SJSA1 (cell line): ENCODE data around the gene POU2AF3. TPM values are rescaled to one million over a fixed set of nuclear protein-coding genes. Genes with fewer than 3 reads are reported as not detected.
"Not testable (repeated sequence)": the region's sequence is repeated elsewhere in the genome, so short reads cannot be mapped to it uniquely, and the experiment has no call there.

Source experiments
- DNase-seq, 2 experiments: peaks; one replicate each; pipeline ENCODE4 v3.0.0-alpha.2; 2015 to 2020; ENCODE audit warnings: low spot score in 2 of 2, low read depth in 1 of 2
- H3K27ac ChIP-seq: fragments of 250-450 bp; sonication (Bioruptor Pico); 2 replicates; pipeline ENCODE4 v1.5.1; 2020; ENCODE audit warnings: mild to moderate bottlenecking, moderate library complexity
- H3K27me3 ChIP-seq: fragments of 250-450 bp; sonication (Bioruptor Pico); replicated peaks from 2 replicates; pipeline ENCODE4 v1.5.1; 2020; ENCODE audit warnings: mild to moderate bottlenecking, moderate library complexity
- H3K36me3 ChIP-seq: fragments of 250-450 bp; sonication (Bioruptor Pico); 2 replicates; pipeline ENCODE4 v1.5.1; 2020; ENCODE audit warnings: mild to moderate bottlenecking
- H3K4me1 ChIP-seq: fragments of 250-450 bp; sonication (Bioruptor Pico); replicated peaks from 2 replicates; pipeline ENCODE4 v1.6.1; 2021; ENCODE audit warnings: mild to moderate bottlenecking
- H3K4me3 ChIP-seq: fragments of 250-450 bp; sonication (Bioruptor Pico); 2 replicates; pipeline ENCODE4 v1.5.1; 2020; ENCODE audit warnings: mild to moderate bottlenecking
- H3K9me3 ChIP-seq: fragments of 250-450 bp; sonication (Bioruptor Pico); replicated peaks from 2 replicates; pipeline ENCODE4 v1.5.1; 2020; ENCODE audit warnings: mild to moderate bottlenecking
- total RNA-seq: library from RNA; depleted of rRNA; stranded (reverse); fragments of >200 nt; shearing (Covaris generic); gene quantifications from 2 replicates; pipeline ENCODE4 v1.2.3, GENCODE V29; 2014

POU2AF3 gene
- total RNA-seq, 1 experiment from 2014 or later, result not detected

GRCh38 chr11:111285189-111286091, 12.9 kb upstream of the POU2AF3 start:
- DNase-seq, result no peak

GRCh38 chr11:111291764-111292163, 6.6 kb upstream of the POU2AF3 start:
- H3K27me3 ChIP-seq, result no peaks in the 10 kb centered on the region
- H3K27ac ChIP-seq, result no peak overlapping the region
- no peak overlapping the region for H3K4me3 ChIP-seq
- DNase-seq, result no peak
- H3K36me3 ChIP-seq, result no peaks in the 10 kb centered on the region
- H3K4me1 ChIP-seq, result no peaks in the 10 kb centered on the region
- H3K9me3 ChIP-seq, result no peaks in the 10 kb centered on the region

More at GRCh38 chr11:111285189-111286091, 12.9 kb upstream of the POU2AF3 start:
- H3K27ac ChIP-seq, result no peak overlapping the region
- H3K4me3 ChIP-seq, result no peak overlapping the region
- H3K4me1 ChIP-seq, result no peaks in the 10 kb centered on the region
- H3K9me3 ChIP-seq, result no peaks in the 10 kb centered on the region
- no peaks in the 10 kb centered on the region for H3K27me3 ChIP-seq
- no peaks in the 10 kb centered on the region for H3K36me3 ChIP-seq

- H3K27ac ChIP-seq, H3K36me3 ChIP-seq, H3K4me3 ChIP-seq, H3K9me3 ChIP-seq, H3K4me1 ChIP-seq, H3K27me3 ChIP-seq, DNase-seq: not testable (repeated sequence)
These were observed 5.9 kb upstream of the POU2AF3 start for GRCh38 chr11:111292408-111292807.

GRCh38 chr11:111296196-111296595, 2.1 kb upstream of the POU2AF3 start:
- H3K27ac ChIP-seq, result no peak overlapping the region
- H3K9me3 ChIP-seq, result no peaks in the 10 kb centered on the region
- H3K36me3 ChIP-seq, result no peaks in the 10 kb centered on the region
- H3K4me1 ChIP-seq, result peaks cover 6% of the 10 kb centered on the region
- H3K4me3 ChIP-seq, result no peak overlapping the region
- no peaks in the 10 kb centered on the region for H3K27me3 ChIP-seq
- no peak for DNase-seq

- Histone ChIP-seq H3K36me3 (no peaks in the 10 kb centered on the region), H3K4me3 (no peak overlapping the region), H3K9me3 (no peaks in the 10 kb centered on the region), H3K27ac (no peak overlapping the region), H3K27me3 (no peaks in the 10 kb centered on the region), H3K4me1 (peaks cover 6% of the 10 kb centered on the region)
- DNase-seq, result no peak
These were observed 650 bp upstream of the POU2AF3 start for GRCh38 chr11:111297696-111298095.

GRCh38 chr11:111299101-111300026, 1.0 kb downstream of the POU2AF3 start:
- Histone ChIP-seq H3K4me1 (peaks cover 6% of the 10 kb centered on the region), H3K36me3 (no peaks in the 10 kb centered on the region), H3K9me3 (no peaks in the 10 kb centered on the region), H3K27me3 (no peaks in the 10 kb centered on the region), H3K27ac (no peak overlapping the region), H3K4me3 (peak overlapping the region; percentile 43)
- peak; percentile 24 to 46 for DNase-seq

GRCh38 chr11:111300569-111300968, 2.2 kb downstream of the POU2AF3 start:
- no peaks in the 10 kb centered on the region for H3K9me3 ChIP-seq
- no peak overlapping the region for H3K4me3 ChIP-seq
- H3K27me3 ChIP-seq, result no peaks in the 10 kb centered on the region
- no peak for DNase-seq
- H3K4me1 ChIP-seq, result peaks cover 6% of the 10 kb centered on the region
- H3K27ac ChIP-seq, result no peak overlapping the region
- no peaks in the 10 kb centered on the region for H3K36me3 ChIP-seq

GRCh38 chr11:111301004-111301841, 2.9 kb downstream of the POU2AF3 start:
- Histone ChIP-seq H3K27me3 (no peaks in the 10 kb centered on the region), H3K9me3 (no peaks in the 10 kb centered on the region), H3K4me3 (no peak overlapping the region), H3K27ac (no peak overlapping the region), H3K4me1 (peaks cover 6% of the 10 kb centered on the region), H3K36me3 (no peaks in the 10 kb centered on the region)
- DNase-seq, result no peak

GRCh38 chr11:111301842-111302118, 3.4 kb downstream of the POU2AF3 start:
- 0 out of 2 replicates have a peak, but pooled peaks cover 1% of the 10 kb centered on the region for H3K27me3 ChIP-seq
- no peak overlapping the region for H3K4me3 ChIP-seq

GRCh38 chr11:111302298-111302697, 4.0 kb downstream of the POU2AF3 start:
- Histone ChIP-seq H3K27ac (no peak overlapping the region), H3K4me1 (peaks cover 6% of the 10 kb centered on the region), H3K36me3 (no peaks in the 10 kb centered on the region), H3K4me3 (no peak overlapping the region), H3K9me3 (no peaks in the 10 kb centered on the region), H3K27me3 (0 out of 2 replicates have a peak, but pooled peaks cover 5% of the 10 kb centered on the region)
- DNase-seq, result no peak

More at GRCh38 chr11:111301842-111302118, 3.4 kb downstream of the POU2AF3 start:
- DNase-seq, result no peak
- no peak overlapping the region for H3K27ac ChIP-seq
- no peaks in the 10 kb centered on the region for H3K36me3 ChIP-seq
- no peaks in the 10 kb centered on the region for H3K9me3 ChIP-seq
- H3K4me1 ChIP-seq, result peaks cover 6% of the 10 kb centered on the region

- peaks cover 6% of the 10 kb centered on the region for H3K4me1 ChIP-seq
- DNase-seq, result no peak
- H3K9me3 ChIP-seq, result no peaks in the 10 kb centered on the region
- H3K27me3 ChIP-seq, result 0 out of 2 replicates have a peak, but pooled peaks cover 5% of the 10 kb centered on the region
- no peak overlapping the region for H3K4me3 ChIP-seq
- H3K36me3 ChIP-seq, result no peaks in the 10 kb centered on the region
- H3K27ac ChIP-seq, result no peak overlapping the region
These were observed 5.1 kb downstream of the POU2AF3 start for GRCh38 chr11:111303461-111303860.

GRCh38 chr11:111305162-111305802, 6.9 kb downstream of the POU2AF3 start:
- no peak overlapping the region for H3K4me3 ChIP-seq
- H3K27ac ChIP-seq, result no peak overlapping the region
- no peaks in the 10 kb centered on the region for H3K9me3 ChIP-seq
- no peaks in the 10 kb centered on the region for H3K36me3 ChIP-seq
- 0 out of 2 replicates have a peak, but pooled peaks cover 5% of the 10 kb centered on the region for H3K27me3 ChIP-seq
- no peak for DNase-seq
- H3K4me1 ChIP-seq, result no peaks in the 10 kb centered on the region

- DNase-seq, result no peak
- H3K27ac ChIP-seq, result no peak overlapping the region
- H3K9me3 ChIP-seq, result no peaks in the 10 kb centered on the region
- H3K4me3 ChIP-seq, result no peak overlapping the region
- H3K27me3 ChIP-seq, result 0 out of 2 replicates have a peak, but pooled peaks cover 5% of the 10 kb centered on the region
- H3K36me3 ChIP-seq, result no peaks in the 10 kb centered on the region
- no peaks in the 10 kb centered on the region for H3K4me1 ChIP-seq
These were observed 7.5 kb downstream of the POU2AF3 start for GRCh38 chr11:111305876-111306275.
